ENCODE results near the gene CBX3. TPM values are rescaled to one million over a fixed set of nuclear protein-coding genes. Genes with fewer than 3 reads are reported as not detected.

CBX3 gene
- total and polyA plus RNA-seq, 2 of the 8 experiments (the other 6 are each of a cell fraction or from before 2014, with no cell fraction given): 71.3 to 258 TPM

DNA sequence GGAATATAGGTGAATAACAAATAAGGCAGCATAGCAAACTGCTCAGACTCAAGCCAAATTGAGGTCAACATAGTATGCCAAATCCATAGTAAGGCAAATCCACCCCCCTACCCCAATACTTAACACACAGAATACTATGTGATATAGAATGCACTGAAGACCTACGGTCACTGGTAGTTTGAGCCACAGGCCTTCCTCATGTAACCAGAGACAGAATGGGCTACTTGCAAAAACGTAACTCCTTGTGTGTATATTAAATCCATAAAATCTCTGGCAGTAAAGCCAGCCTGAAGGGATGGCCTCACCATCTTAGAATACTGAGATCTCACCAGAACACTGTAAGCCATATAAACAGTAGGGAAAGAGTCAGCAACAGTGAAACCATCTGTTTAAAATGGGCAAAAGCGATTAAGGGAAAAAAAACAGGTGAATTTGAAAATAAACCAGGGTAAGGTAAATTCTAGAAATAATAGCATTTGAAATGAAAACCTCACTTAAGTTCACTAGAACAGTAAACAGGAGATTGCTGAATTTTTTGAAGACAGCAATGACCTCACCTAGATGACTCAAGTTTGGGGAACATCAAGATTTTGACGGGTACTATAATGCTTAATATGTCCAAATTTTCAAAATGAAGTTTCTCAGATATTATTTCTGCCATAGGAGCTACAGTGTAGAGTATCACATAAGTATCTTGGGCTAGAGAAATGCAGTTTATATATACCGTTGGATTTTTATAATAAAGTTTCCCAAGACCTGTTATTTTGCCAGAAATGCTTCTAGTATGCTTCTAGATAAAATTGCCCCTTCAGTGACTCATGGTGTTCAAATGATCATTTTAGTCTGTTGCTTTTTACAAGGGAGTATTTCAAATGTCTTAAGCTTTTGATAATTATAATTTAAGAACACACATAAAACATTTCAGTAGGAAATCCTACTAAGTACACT is 14.9 kb upstream of the CBX3 start (continued):
- TF ChIP-seq, protein P1, sequence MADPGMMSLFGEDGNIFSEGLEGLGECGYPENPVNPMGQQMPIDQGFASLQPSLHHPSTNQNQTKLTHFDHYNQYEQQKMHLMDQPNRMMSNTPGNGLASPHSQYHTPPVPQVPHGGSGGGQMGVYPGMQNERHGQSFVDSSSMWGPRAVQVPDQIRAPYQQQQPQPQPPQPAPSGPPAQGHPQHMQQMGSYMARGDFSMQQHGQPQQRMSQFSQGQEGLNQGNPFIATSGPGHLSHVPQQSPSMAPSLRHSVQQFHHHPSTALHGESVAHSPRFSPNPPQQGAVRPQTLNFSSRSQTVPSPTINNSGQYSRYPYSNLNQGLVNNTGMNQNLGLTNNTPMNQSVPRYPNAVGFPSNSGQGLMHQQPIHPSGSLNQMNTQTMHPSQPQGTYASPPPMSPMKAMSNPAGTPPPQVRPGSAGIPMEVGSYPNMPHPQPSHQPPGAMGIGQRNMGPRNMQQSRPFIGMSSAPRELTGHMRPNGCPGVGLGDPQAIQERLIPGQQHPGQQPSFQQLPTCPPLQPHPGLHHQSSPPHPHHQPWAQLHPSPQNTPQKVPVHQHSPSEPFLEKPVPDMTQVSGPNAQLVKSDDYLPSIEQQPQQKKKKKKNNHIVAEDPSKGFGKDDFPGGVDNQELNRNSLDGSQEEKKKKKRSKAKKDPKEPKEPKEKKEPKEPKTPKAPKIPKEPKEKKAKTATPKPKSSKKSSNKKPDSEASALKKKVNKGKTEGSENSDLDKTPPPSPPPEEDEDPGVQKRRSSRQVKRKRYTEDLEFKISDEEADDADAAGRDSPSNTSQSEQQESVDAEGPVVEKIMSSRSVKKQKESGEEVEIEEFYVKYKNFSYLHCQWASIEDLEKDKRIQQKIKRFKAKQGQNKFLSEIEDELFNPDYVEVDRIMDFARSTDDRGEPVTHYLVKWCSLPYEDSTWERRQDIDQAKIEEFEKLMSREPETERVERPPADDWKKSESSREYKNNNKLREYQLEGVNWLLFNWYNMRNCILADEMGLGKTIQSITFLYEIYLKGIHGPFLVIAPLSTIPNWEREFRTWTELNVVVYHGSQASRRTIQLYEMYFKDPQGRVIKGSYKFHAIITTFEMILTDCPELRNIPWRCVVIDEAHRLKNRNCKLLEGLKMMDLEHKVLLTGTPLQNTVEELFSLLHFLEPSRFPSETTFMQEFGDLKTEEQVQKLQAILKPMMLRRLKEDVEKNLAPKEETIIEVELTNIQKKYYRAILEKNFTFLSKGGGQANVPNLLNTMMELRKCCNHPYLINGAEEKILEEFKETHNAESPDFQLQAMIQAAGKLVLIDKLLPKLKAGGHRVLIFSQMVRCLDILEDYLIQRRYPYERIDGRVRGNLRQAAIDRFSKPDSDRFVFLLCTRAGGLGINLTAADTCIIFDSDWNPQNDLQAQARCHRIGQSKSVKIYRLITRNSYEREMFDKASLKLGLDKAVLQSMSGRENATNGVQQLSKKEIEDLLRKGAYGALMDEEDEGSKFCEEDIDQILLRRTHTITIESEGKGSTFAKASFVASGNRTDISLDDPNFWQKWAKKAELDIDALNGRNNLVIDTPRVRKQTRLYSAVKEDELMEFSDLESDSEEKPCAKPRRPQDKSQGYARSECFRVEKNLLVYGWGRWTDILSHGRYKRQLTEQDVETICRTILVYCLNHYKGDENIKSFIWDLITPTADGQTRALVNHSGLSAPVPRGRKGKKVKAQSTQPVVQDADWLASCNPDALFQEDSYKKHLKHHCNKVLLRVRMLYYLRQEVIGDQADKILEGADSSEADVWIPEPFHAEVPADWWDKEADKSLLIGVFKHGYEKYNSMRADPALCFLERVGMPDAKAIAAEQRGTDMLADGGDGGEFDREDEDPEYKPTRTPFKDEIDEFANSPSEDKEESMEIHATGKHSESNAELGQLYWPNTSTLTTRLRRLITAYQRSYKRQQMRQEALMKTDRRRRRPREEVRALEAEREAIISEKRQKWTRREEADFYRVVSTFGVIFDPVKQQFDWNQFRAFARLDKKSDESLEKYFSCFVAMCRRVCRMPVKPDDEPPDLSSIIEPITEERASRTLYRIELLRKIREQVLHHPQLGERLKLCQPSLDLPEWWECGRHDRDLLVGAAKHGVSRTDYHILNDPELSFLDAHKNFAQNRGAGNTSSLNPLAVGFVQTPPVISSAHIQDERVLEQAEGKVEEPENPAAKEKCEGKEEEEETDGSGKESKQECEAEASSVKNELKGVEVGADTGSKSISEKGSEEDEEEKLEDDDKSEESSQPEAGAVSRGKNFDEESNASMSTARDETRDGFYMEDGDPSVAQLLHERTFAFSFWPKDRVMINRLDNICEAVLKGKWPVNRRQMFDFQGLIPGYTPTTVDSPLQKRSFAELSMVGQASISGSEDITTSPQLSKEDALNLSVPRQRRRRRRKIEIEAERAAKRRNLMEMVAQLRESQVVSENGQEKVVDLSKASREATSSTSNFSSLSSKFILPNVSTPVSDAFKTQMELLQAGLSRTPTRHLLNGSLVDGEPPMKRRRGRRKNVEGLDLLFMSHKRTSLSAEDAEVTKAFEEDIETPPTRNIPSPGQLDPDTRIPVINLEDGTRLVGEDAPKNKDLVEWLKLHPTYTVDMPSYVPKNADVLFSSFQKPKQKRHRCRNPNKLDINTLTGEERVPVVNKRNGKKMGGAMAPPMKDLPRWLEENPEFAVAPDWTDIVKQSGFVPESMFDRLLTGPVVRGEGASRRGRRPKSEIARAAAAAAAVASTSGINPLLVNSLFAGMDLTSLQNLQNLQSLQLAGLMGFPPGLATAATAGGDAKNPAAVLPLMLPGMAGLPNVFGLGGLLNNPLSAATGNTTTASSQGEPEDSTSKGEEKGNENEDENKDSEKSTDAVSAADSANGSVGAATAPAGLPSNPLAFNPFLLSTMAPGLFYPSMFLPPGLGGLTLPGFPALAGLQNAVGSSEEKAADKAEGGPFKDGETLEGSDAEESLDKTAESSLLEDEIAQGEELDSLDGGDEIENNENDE (IDR thresholded peaks at IDR 0.05; ENCODE audit: insufficient replicate concordance, low read length): peak; percentile 19
- TF ChIP-seq SIN3A (conservative IDR thresholded peaks at IDR 0.05 in 1 of 2, IDR thresholded peaks at IDR 0.05 in 1 of 2; ENCODE audit: low read depth in 1 of 2, low read length in 2 of 2) (no peak), BCL11A (IDR thresholded peaks at IDR 0.05; ENCODE audit: low read depth in 2 of 2, low read length in 2 of 2) (no peak), JUN (IDR thresholded peaks at IDR 0.05; ENCODE audit: low read depth, low read length) (no peak), RFX5 (IDR thresholded peaks at IDR 0.05; ENCODE audit: borderline replicate concordance, low read depth, low read length) (no peak), POLR2AphosphoS5 (IDR thresholded peaks at IDR 0.05; ENCODE audit: low read depth, low read length) (peak; percentile 72), POLR2A (IDR thresholded peaks at IDR 0.05; ENCODE audit: control extremely low read depth in 1 of 2, low read depth in 2 of 2, low read length in 2 of 2) (peak; percentile 24 to 54), KDM4A (IDR thresholded peaks at IDR 0.05; ENCODE audit: low read depth, low read length, severe bottlenecking) (no peak), EGR1 (IDR thresholded peaks at IDR 0.05; ENCODE audit: borderline replicate concordance, low read depth, low read length) (no peak), CBX5 (IDR thresholded peaks at IDR 0.05; ENCODE audit: low read depth, low read length) (no peak)

Measured in H1 (cell line).